GM20000 (cell line): ENCODE data around the gene LRRC27.
A peak's percentile ranks its signal among the peaks of the same experiment; 100 is the strongest.

ENCODE experiments used
- DNase-seq: peaks from one replicate; pipeline ENCODE4 v3.0.0; 2012; ENCODE audit warnings: low spot score
- TF ChIP-seq, protein P1 (sequence below): IDR thresholded peaks from 2 replicates; pipeline ENCODE4 v1.5.1; 2012; ENCODE audit warnings: mild to moderate bottlenecking, control low read depth; ENCODE audit errors: extremely low read depth, missing control alignments

The LRRC27 gene

DNA sequence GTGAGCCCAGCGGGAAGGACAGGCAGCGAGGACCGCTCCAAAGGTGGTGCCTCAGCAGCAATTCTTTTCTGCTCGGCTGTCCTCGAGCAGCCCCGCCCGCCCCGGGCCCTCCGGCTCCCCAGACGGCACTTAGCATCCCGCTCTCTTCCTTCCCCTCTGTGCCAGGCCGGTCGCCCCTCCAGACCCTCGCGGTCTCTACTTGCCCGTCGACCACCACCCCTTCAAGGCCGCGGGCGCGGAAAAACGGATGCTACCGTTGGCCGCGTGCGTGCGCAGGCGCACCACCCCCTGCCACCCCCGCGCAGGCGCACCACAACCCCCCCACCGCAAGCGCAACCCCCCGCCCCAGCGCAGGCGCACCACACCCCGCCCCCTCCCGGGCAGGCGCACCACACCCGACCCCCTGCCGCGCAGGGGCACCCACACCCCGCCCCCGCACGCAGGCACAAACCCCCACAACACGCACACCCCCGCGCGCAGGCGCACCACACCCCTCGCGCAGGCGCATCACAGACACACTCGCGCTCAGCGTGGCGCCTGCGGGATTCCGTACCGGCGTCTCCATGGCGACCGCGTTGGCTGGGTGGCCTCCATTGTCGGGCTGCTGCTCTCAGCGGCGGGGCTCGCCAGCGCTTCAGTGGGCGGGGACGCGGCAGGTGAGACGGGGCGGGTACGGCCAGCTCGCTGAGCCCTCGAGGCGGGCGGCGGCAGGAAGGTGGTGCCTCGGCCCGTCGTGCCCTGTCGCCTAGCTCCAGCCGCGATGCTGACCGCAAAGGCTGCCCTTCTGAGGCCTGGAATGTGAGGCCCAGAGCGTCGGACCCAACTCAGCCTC, at the start of gene LRRC27:
TSS of gene LRRC27 (plus strand) at position 593 of the 832 bp plus-strand sequence. CDS start 1,332 bp downstream, outside the sequence.
- peak; percentile 99 for DNase-seq
- TF ChIP-seq, protein P1, sequence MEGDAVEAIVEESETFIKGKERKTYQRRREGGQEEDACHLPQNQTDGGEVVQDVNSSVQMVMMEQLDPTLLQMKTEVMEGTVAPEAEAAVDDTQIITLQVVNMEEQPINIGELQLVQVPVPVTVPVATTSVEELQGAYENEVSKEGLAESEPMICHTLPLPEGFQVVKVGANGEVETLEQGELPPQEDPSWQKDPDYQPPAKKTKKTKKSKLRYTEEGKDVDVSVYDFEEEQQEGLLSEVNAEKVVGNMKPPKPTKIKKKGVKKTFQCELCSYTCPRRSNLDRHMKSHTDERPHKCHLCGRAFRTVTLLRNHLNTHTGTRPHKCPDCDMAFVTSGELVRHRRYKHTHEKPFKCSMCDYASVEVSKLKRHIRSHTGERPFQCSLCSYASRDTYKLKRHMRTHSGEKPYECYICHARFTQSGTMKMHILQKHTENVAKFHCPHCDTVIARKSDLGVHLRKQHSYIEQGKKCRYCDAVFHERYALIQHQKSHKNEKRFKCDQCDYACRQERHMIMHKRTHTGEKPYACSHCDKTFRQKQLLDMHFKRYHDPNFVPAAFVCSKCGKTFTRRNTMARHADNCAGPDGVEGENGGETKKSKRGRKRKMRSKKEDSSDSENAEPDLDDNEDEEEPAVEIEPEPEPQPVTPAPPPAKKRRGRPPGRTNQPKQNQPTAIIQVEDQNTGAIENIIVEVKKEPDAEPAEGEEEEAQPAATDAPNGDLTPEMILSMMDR = no peak

DNA sequence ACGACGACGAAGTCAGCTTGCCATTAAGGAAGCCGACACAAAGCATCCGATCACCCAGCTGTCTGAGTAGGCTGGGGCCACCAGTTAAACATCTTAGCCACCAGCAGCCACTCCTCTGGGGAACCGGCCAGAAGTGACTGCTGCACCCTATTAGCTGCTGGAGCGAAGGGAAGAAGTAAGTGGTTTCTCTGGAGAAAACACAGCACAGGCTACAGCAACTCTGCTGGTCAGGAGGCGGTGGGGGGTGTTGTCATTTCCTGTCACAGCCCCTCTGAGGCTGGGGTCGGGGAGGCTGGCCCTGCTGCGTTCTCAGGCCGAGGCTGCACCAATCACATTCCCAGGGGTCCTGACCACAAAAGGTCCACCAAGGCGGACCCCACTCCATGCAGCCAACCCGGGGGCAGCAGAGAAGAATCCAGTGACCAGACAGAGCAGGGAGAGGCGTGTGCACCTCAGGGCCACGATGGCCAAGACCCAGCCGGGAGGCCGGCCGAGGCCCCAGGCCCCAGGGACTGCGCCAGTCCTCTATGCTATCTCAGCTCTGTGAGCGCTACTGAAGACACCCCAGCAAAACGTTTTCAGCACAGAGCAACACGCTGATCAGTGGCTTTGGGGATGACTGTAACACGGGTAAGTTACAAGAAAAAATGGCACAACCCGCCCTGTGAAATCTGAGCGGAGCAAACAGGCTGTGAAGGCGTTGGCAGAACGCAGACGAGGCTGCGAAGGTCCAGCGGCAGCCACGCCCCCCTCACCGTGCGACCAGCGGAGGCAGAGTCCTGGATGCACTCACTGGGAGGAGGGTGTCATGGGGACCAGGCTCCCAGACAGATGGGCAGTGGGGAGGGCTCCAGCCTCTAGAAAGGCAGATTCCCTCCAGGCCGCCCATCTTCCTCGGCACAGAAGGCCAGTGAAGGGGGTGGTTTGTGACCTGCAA, 49.1 kb upstream of the LRRC27 start:
- TF ChIP-seq, protein P1 = no peak
- DNase-seq = no peak

DNA sequence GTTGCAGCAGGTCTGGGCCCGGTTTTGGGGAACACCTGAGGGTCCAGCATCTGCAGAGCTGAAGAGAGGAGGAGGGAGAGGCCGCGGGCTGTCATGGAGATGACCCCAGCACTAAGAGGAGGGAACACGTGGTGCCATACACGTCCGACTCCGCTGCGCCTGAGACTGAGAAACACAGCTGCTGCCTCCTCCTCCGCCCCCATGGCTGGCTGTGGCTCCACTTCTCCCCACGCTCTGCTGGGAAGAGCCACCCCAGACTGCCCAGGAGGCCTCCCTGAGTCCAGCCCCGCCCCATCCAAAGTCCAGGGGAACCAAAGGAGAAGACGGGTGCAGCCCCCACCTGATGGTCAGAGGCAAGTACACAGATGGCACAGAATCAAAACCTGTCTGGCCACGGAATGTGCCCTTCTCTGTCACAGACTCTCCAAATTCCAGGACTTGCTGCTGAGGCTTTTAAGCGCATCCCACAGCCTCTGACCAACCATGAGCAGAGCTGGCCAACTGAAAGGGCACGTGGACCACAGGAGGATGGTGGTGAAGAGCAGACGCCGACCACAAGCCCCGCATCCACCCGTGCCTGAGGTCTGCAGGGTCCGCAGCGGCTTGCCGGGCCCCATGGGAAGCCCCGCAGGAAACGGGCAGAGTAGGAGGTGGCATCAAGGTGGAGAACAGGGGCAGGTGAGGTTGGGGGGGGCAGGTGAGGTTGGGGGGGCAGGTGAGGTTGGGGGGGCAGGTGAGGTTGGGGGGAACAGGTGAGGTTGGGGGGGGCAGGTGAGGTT, 48.2 kb upstream of the LRRC27 start:
- no peak for DNase-seq
- TF ChIP-seq, protein P1 = no peak

DNA sequence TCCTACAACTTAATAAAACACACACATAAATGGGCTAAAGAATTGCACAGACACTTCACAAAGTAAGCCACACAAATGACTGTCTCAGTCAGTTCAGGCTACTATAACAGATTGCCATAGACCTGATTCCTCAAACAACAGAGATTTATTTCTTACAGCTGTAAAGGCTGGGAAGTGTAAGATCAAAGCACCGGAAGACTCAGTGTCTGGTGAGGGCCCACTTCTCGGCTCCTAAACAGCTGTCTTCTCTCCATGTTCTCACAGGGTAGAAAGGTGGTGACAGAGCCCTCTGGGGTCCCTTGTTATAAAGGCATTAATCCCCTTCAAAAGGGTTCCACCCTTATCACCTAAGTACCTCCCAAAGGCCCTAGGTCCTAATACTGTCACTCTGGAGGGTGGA, 42.6 kb upstream of the LRRC27 start:
- no peak for DNase-seq

DNA sequence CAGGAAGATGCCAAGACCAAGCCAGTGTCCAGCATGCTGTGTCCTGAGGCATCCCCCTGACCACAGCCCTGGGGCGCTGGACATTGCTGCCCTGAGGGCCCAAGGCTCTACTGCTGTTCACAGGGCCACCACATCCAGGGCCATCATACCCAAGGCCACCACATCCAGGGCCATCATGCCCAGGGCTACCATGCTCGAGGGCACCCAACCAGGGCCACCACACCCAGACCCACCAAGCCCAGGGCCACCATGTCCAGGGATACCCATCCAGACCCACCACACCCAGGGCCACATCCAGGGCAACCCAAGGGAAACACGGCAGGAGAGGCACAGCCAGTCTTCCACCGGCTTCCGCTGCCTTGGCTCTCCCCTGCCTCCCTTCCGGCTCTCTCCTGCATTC, 41.4 kb upstream of the LRRC27 start:
- TF ChIP-seq, protein P1 = no peak
- no peak for DNase-seq

More for the DNA sequence above, 42.6 kb upstream of the LRRC27 start:
- TF ChIP-seq, protein P1 = no peak

DNA sequence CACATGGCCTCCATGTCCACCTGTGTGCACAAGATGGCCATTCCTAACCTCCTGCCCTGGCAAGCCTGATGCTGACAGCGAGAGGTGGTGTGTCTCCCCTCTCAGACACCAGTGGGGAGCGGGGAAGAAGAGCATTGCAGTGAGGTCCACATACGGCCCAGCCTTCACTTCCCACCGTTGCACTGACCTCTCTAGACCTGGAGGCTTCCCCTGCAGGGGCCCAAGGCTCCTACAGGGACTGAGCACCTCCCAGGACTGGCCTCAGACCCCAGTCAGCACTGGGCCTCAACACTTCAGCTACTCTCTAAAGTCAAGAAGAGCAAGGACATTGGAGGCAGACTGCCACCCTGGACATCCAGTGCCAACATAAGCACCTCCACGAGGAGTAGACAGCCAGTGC, 40.2 kb upstream of the LRRC27 start:
- TF ChIP-seq, protein P1 = no peak
- DNase-seq = no peak
